Measurements from ENCODE around the gene STOML1.
"Not testable (repeated sequence)": the region's sequence is repeated elsewhere in the genome, so short reads cannot be mapped to it uniquely, and the experiment has no call there.

Gene STOML1

GRCh38 chr15:73987681-73988444 is 4.2 kb downstream of the STOML1 start:
- DNase-seq (ENCODE audit: insufficient read length, low spot score) = no peak
- no peak for TF ChIP-seq POLR2A (IDR thresholded peaks at IDR 0.05; ENCODE audit: low read depth, low read length)
- no peak for FAIRE-seq

GRCh38 chr15:73987250-73987649 is 4.8 kb downstream of the STOML1 start:
- no peak for FAIRE-seq
- no peak for TF ChIP-seq POLR2A (IDR thresholded peaks at IDR 0.05; ENCODE audit: low read depth, low read length)
- no peak for DNase-seq (ENCODE audit: insufficient read length, low spot score)

GRCh38 chr15:73986776-73987056 is 5.4 kb downstream of the STOML1 start:
- no peak for TF ChIP-seq POLR2A (IDR thresholded peaks at IDR 0.05; ENCODE audit: low read depth, low read length)
- DNase-seq (ENCODE audit: insufficient read length, low spot score) (no peak), FAIRE-seq (no peak)

- FAIRE-seq = no peak
- no peak for DNase-seq (ENCODE audit: insufficient read length, low spot score)
Observed at GRCh38 chr15:73986055-73986775, 5.9 kb downstream of the STOML1 start.

GRCh38 chr15:73985101-73985873 is 6.8 kb downstream of the STOML1 start:
- DNase-seq (ENCODE audit: insufficient read length, low spot score) (no peak), FAIRE-seq (no peak)
- no peak for TF ChIP-seq POLR2A (IDR thresholded peaks at IDR 0.05; ENCODE audit: low read depth, low read length)

More at GRCh38 chr15:73986055-73986775, 5.9 kb downstream of the STOML1 start:
- TF ChIP-seq POLR2A (IDR thresholded peaks at IDR 0.05; ENCODE audit: low read depth, low read length) = no peak

GRCh38 chr15:73984208-73984979 is 7.7 kb downstream of the STOML1 start:
- TF ChIP-seq POLR2A (IDR thresholded peaks at IDR 0.05; ENCODE audit: low read depth, low read length) = no peak
- DNase-seq (ENCODE audit: insufficient read length, low spot score) (no peak), FAIRE-seq (no peak)

GRCh38 chr15:73983773-73984172 is 8.3 kb downstream of the STOML1 start:
- no peak for TF ChIP-seq POLR2A (IDR thresholded peaks at IDR 0.05; ENCODE audit: low read depth, low read length)
- FAIRE-seq (no peak), DNase-seq (ENCODE audit: insufficient read length, low spot score) (no peak)

- TF ChIP-seq POLR2A (IDR thresholded peaks at IDR 0.05; ENCODE audit: low read depth, low read length) = no peak
- DNase-seq (ENCODE audit: insufficient read length, low spot score) (no peak), FAIRE-seq (no peak)
Observed at GRCh38 chr15:73983211-73983727, 8.8 kb downstream of the STOML1 start.

- no peak for DNase-seq (ENCODE audit: insufficient read length, low spot score)
- FAIRE-seq = no peak
Observed at GRCh38 chr15:73982222-73982962, 9.7 kb downstream of the STOML1 start.

GRCh38 chr15:73981761-73982221 is 10.3 kb downstream of the STOML1 start:
- no peak for TF ChIP-seq POLR2A (IDR thresholded peaks at IDR 0.05; ENCODE audit: low read depth, low read length)
- DNase-seq (ENCODE audit: insufficient read length, low spot score) = no peak
- FAIRE-seq = no peak

More at GRCh38 chr15:73982222-73982962, 9.7 kb downstream of the STOML1 start:
- peak; percentile 49 for TF ChIP-seq POLR2A (IDR thresholded peaks at IDR 0.05; ENCODE audit: low read depth, low read length)

- no peak for TF ChIP-seq POLR2A (IDR thresholded peaks at IDR 0.05; ENCODE audit: low read depth, low read length)
- DNase-seq (ENCODE audit: insufficient read length, low spot score) (no peak), FAIRE-seq (no peak)
Observed at GRCh38 chr15:73979636-73980035, 12.5 kb downstream of the STOML1 start.

- DNase-seq (ENCODE audit: insufficient read length, low spot score) = no peak
- TF ChIP-seq POLR2A (IDR thresholded peaks at IDR 0.05; ENCODE audit: low read depth, low read length) = no peak
- no peak for FAIRE-seq
Observed at GRCh38 chr15:73978896-73979295, 13.2 kb downstream of the STOML1 start.

GRCh38 chr15:73975440-73976125 is 16.5 kb downstream of the STOML1 start:
- FAIRE-seq; DNase-seq (ENCODE audit: insufficient read length, low spot score): not testable (repeated sequence)

GRCh38 chr15:73973683-73974200 is 18.4 kb downstream of the STOML1 start:
- not testable (repeated sequence) for FAIRE-seq; DNase-seq (ENCODE audit: insufficient read length, low spot score)
